SK-N-SH (cell line): ENCODE measurements around the gene CATSPERZ.

Experiments used
- CTCF ChIP-seq: fragments of 200-600 bp; sonication (generic); IDR thresholded peaks from 2 replicates; pipeline ENCODE4 v1.6.1; 2017; ENCODE audit warnings: antibody characterized with exemption, mild to moderate bottlenecking, moderate library complexity
- POLR2AphosphoS5 ChIP-seq: IDR thresholded peaks from 2 replicates; pipeline ENCODE4 v1.6.1; 2012; ENCODE audit warnings: low read depth, low read length

- TF ChIP-seq CTCF, result no peak
- no peak for TF ChIP-seq POLR2AphosphoS5
Measured at GRCh38 chr11:64304032-64304315, 3.8 kb downstream of the CATSPERZ start.
